Activated B cell treated with CpG ODN at 0.5 μM for 24 hours (primary cell): ENCODE data around the gene DZIP1L. TPM values are rescaled to one million over a fixed set of nuclear protein-coding genes. Genes with fewer than 3 reads are reported as not detected.
"Not testable (repeated sequence)": the region's sequence is repeated elsewhere in the genome, so short reads cannot be mapped to it uniquely, and the experiment has no call there.

Experiments used
- ATAC-seq: fragments of 200-7000 bp; cut with Tn5 transposase; one replicate; pipeline ENCODE4 v1.10.0; 2021; ENCODE audit warnings: low read depth, mild to moderate bottlenecking, moderate library complexity
- CTCF ChIA-PET: fragments of 350-600 bp; sonication (Branson Sonifier 250); formaldehyde crosslinking; loops from one replicate; lab custom pipeline; 2021; ENCODE audit warnings: antibody characterized with exemption; lab: Charles Lee
- POLR2A ChIA-PET: fragments of 350-600 bp; sonication (Branson Sonifier 250); formaldehyde crosslinking; loops from one replicate; lab custom pipeline; 2021; ENCODE audit warnings: antibody characterized with exemption; lab: Charles Lee
- DNase-seq: peaks from one replicate; pipeline ENCODE4 v3.0.0; 2022
- H3K27ac Mint-ChIP-seq: one replicate; pipeline ENCODE4 v1.8.0; 2020; ENCODE audit warnings: mixed read lengths
- H3K27me3 Mint-ChIP-seq: one replicate; pipeline ENCODE4 v1.8.0; 2021; ENCODE audit warnings: mixed read lengths
- H3K36me3 Mint-ChIP-seq: one replicate; pipeline ENCODE4 v1.8.0; 2021; ENCODE audit warnings: low read depth, mixed read lengths
- H3K4me1 Mint-ChIP-seq: one replicate; pipeline ENCODE4 v1.8.0; 2021; ENCODE audit warnings: mixed read lengths
- H3K4me3 Mint-ChIP-seq: one replicate; pipeline ENCODE4 v1.8.0; 2020; ENCODE audit warnings: mild to moderate bottlenecking, mixed read lengths
- H3K9me3 Mint-ChIP-seq: one replicate; pipeline ENCODE4 v1.8.0; 2020; ENCODE audit warnings: mixed read lengths
- CTCF ChIP-seq: fragments of 200-600 bp; IDR thresholded peaks from one replicate; pipeline ENCODE4 v1.8.0; 2022; ENCODE audit warnings: antibody characterized with exemption, mild to moderate bottlenecking
- intact Hi-C: fragments of 100-400 bp; cut with micrococcal nuclease; formaldehyde crosslinking; loops from one replicate; pipeline ENCODE4 v1.15.1; 2024
- total RNA-seq: library from RNA; stranded (reverse); gene quantifications from 2 replicates; pipeline ENCODE4 v1.2.3, GENCODE V29; 2022

The DZIP1L gene
- total RNA-seq, 1 donor from 2014 or later: not detected

- no peaks in the 10 kb centered on the region for H3K36me3 Mint-ChIP-seq
- no peak for TF ChIP-seq CTCF
- H3K27ac Mint-ChIP-seq: no peak overlapping the region
- DNase-seq (no peak), ATAC-seq (no peak)
- ChIA-PET CTCF (no interaction called here), POLR2A (no interaction called here)
- intact Hi-C loops: no loop called here
- H3K4me3 Mint-ChIP-seq: no peak overlapping the region
- H3K4me1 Mint-ChIP-seq: no peaks in the 10 kb centered on the region
- peaks cover 1% of the 10 kb centered on the region for H3K27me3 Mint-ChIP-seq
- H3K9me3 Mint-ChIP-seq: peaks cover under 1% of the 10 kb centered on the region
Observed at GRCh38 chr3:138148503-138148902, 33.1 kb upstream of the DZIP1L start.

- DNase-seq, H3K27me3 Mint-ChIP-seq, H3K4me1 Mint-ChIP-seq, H3K9me3 Mint-ChIP-seq, H3K36me3 Mint-ChIP-seq, H3K4me3 Mint-ChIP-seq, H3K27ac Mint-ChIP-seq, intact Hi-C loops, ATAC-seq, CTCF ChIA-PET: not testable (repeated sequence)
- POLR2A ChIA-PET: interaction anchor here (0.7 kb wide), 1 partner anchor 45 kb away, joined by 7 read pairs; the partner anchor contains the start of gene ARMC8
Observed at GRCh38 chr3:138142181-138142580, 26.8 kb upstream of the DZIP1L start.

- no peak for ATAC-seq
- Mint-ChIP-seq H3K9me3 (no peaks in the 10 kb centered on the region), H3K4me3 (no peak overlapping the region), H3K27ac (no peak overlapping the region), H3K27me3 (peaks cover 1% of the 10 kb centered on the region), H3K36me3 (no peaks in the 10 kb centered on the region), H3K4me1 (peaks cover 11% of the 10 kb centered on the region)
- ChIA-PET POLR2A (no interaction called here), CTCF (interaction anchor here (1.2 kb wide), 1 partner anchor 21 kb away, joined by 3 read pairs; no protein-coding TSS in a partner anchor)
- no peak for DNase-seq
- intact Hi-C loops: no loop called here
- no peak for TF ChIP-seq CTCF
Observed at GRCh38 chr3:138140940-138141339, 25.5 kb upstream of the DZIP1L start.

- ChIA-PET CTCF (interaction anchor here (1.2 kb wide), 1 partner anchor 20 kb away, joined by 3 read pairs; no protein-coding TSS in a partner anchor), POLR2A (no interaction called here)
- no peaks in the 10 kb centered on the region for H3K9me3 Mint-ChIP-seq
Observed at GRCh38 chr3:138139691-138140090, 24.3 kb upstream of the DZIP1L start.

GRCh38 chr3:138137861-138138260 lies 22.5 kb upstream of the DZIP1L start:
- Mint-ChIP-seq H3K4me3 (no peak overlapping the region), H3K36me3 (no peaks in the 10 kb centered on the region), H3K27me3 (no peaks in the 10 kb centered on the region), H3K27ac (no peak overlapping the region), H3K9me3 (no peaks in the 10 kb centered on the region), H3K4me1 (peaks cover 29% of the 10 kb centered on the region)
- intact Hi-C loops: no loop called here
- DNase-seq: no peak
- POLR2A ChIA-PET: no interaction called here
- no peak for ATAC-seq
- no peak for TF ChIP-seq CTCF
- CTCF ChIA-PET: no interaction called here

More at GRCh38 chr3:138139691-138140090, 24.3 kb upstream of the DZIP1L start:
- no peaks in the 10 kb centered on the region for H3K27me3 Mint-ChIP-seq
- no peak overlapping the region for H3K4me3 Mint-ChIP-seq
- no peak for TF ChIP-seq CTCF
- no peak for DNase-seq
- H3K36me3 Mint-ChIP-seq: no peaks in the 10 kb centered on the region
- ATAC-seq: no peak
- no peak overlapping the region for H3K27ac Mint-ChIP-seq
- intact Hi-C loops: no loop called here
- H3K4me1 Mint-ChIP-seq: peaks cover 23% of the 10 kb centered on the region

- no peak for ATAC-seq
- DNase-seq: no peak
- H3K27me3 Mint-ChIP-seq: no peaks in the 10 kb centered on the region
- ChIA-PET POLR2A (no interaction called here), CTCF (no interaction called here)
- peaks cover 29% of the 10 kb centered on the region for H3K4me1 Mint-ChIP-seq
- no peaks in the 10 kb centered on the region for H3K36me3 Mint-ChIP-seq
- H3K4me3 Mint-ChIP-seq: no peak overlapping the region
- TF ChIP-seq CTCF: no peak
- no peaks in the 10 kb centered on the region for H3K9me3 Mint-ChIP-seq
- intact Hi-C loops: no loop called here
- H3K27ac Mint-ChIP-seq: no peak overlapping the region
Observed at GRCh38 chr3:138136201-138136600, 20.8 kb upstream of the DZIP1L start.
